Effector CD4-positive, alpha-beta T cell (primary cell): Measurements from ENCODE around the gene POLR3G.

Experiments used
- DNase-seq: peaks from one replicate; pipeline ENCODE4 v3.0.0-alpha.2; 2020
- total RNA-seq: gene quantifications from one replicate; lab custom pipeline; 2026; lab: John Stamatoyannopoulos, UW

POLR3G gene
- 3.2 reads per million, percentile 12 among the genes with 10 or more reads in this experiment for total RNA-seq

- DNase-seq, result peak; percentile 88
These were observed at the start of gene POLR3G, which contains the start of gene MBLAC2 for GRCh38 chr5:90474235-90475107. Gene POLR3G (plus strand): TSS chr5:90474864. CDS start chr5:90485568, 10,704 bp downstream. Gene MBLAC2 (minus strand): TSS chr5:90474771. CDS start chr5:90474292, 479 bp downstream.

GRCh38 chr5:90434116-90434714 is 40.4 kb upstream of the POLR3G start:
- peak; percentile 25 for DNase-seq

GRCh38 chr5:90437663-90438062 is 37.0 kb upstream of the POLR3G start:
- DNase-seq, result no peak

GRCh38 chr5:90438100-90438499 is 36.6 kb upstream of the POLR3G start:
- no peak for DNase-seq

GRCh38 chr5:90440644-90441043 is 34.0 kb upstream of the POLR3G start:
- DNase-seq, result no peak

- no peak for DNase-seq
These were observed 27.7 kb upstream of the POLR3G start for GRCh38 chr5:90446961-90447360.

- DNase-seq, result no peak
These were observed 13.4 kb upstream of the POLR3G start for GRCh38 chr5:90461288-90461687.

- DNase-seq, result no peak
These were observed 1.8 kb upstream of the POLR3G start for GRCh38 chr5:90472783-90473395.

- DNase-seq, result no peak
These were observed 1.0 kb upstream of the POLR3G start for GRCh38 chr5:90473396-90474234.

- DNase-seq, result no peak
These were observed 844 bp downstream of the POLR3G start for GRCh38 chr5:90475436-90475980.

- DNase-seq, result no peak
These were observed 1.7 kb downstream of the POLR3G start for GRCh38 chr5:90476391-90476790.

- DNase-seq, result no peak
These were observed 2.4 kb downstream of the POLR3G start for GRCh38 chr5:90477073-90477472.

GRCh38 chr5:90477621-90478215 is 3.1 kb downstream of the POLR3G start:
- DNase-seq, result no peak

- DNase-seq, result no peak
These were observed 5.1 kb downstream of the POLR3G start for GRCh38 chr5:90479611-90480385.

- no peak for DNase-seq
These were observed 6.0 kb downstream of the POLR3G start for GRCh38 chr5:90480699-90481098.

GRCh38 chr5:90483206-90483605 is 8.5 kb downstream of the POLR3G start:
- DNase-seq, result no peak

- DNase-seq, result no peak
These were observed 9.9 kb downstream of the POLR3G start for GRCh38 chr5:90484540-90484939.

GRCh38 chr5:90488791-90489190 is 14.1 kb downstream of the POLR3G start:
- no peak for DNase-seq

- no peak for DNase-seq
These were observed 19.4 kb downstream of the POLR3G start for GRCh38 chr5:90494043-90494442.

GRCh38 chr5:90495146-90495545 is 20.5 kb downstream of the POLR3G start:
- DNase-seq, result no peak

GRCh38 chr5:90503596-90503995 is 28.9 kb downstream of the POLR3G start:
- no peak for DNase-seq
